HG02938 (cell line): ENCODE data around the gene NOXA1.
"Not testable (repeated sequence)": the region's sequence is repeated elsewhere in the genome, so short reads cannot be mapped to it uniquely, and the experiment has no call there.

Experiments
- ATAC-seq: cut with Tn5 transposase; IDR thresholded peaks from one replicate; pipeline ENCODE4 v1.9.1; 2021; ENCODE audit warnings: mild to moderate bottlenecking, moderate library complexity; ENCODE audit not compliant: unreplicated experiment

The NOXA1 gene

DNA sequence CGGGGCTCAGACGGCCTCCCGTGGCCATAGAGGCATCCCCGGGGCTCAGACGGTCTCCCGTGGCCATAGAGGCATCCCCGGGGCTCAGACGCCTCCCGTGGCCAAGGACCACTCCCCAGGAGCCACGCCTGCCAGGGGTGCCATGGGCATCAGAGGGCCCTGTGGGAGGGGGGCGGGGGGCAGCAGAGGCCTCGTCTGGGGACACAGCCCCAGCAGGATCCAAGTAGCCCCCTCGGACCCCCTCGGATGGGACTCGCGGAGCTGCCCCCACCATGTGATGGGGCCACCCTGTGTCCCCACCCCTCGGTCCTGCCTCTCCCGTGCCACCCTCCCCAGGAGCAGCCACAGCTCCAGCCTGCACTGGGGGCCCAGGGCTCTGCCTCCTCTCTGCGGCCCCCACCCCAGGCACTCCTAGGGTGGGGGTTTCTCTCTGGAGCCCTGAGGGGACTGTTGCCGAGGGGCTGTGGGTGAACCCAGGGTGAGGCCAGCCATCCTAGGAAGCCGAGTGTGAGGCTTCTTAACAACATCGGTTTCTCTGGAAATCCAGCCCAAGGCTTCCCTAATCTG is 15.5 kb downstream of the NOXA1 start:
- no peak for ATAC-seq

DNA sequence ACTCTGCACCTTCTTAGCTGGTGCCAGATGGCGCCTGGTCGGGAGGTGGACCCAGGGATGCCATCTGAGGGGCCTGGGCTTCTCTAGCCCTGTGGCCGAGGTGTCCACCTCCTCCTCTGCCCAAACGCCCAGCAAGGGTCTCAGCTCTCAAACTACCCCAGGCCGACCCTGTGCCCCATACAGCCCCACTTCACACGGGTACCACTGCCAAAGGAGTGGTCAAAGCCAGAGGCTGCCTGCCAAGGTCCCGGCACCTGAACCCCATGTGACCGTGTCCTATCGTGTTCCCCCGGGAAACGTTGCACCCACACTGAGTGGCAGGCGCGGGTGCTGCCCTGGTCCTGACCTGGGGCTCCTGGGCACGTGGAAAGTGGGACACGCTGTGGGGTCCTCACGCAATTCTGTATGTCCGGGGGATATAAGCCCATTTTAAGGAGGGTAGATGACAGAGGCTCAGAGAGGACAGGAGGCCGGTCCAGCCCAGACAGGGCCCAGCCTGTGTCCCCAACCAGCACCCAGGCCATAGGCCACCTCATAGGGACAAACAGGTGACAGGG is 16.0 kb downstream of the NOXA1 start:
- ATAC-seq, result no peak

DNA sequence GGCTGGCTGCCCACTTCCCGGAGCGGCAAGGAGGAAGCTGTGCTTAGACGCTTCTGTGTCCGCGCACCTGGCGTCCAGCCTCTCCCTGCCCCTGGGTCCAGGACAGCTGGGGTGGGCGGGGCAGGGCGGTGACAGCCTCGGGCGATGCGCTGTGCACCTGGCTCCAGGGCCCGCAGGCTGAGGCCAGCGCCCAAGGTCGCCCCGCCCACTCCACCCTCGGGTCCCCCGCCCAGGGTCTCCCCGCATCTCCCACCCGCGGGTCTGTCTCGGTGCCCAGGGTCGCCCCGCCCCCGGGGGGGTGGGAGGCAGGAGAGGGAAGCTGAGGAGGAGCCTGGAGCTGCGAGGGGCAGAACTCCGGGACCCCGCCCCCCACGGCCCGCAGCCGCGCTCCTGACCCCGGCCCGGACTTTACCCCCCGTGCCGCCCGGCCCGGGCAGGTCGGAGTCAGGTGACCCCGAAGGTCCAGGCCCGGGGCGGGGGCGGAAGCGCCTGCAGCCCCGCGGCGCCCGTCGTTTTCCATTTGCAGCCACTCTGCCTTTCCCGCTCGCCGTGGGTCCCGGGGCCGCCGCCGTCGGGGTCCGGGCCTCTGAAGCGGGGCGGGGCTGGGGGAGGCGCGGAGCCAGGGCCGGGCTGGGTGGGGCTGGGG is 18.2 kb downstream of the NOXA1 start, which contains the start of gene ENTPD8:
Gene ENTPD8 (minus strand): TSS at position 69 of the 646 bp plus-strand sequence. CDS start 3,072 bp downstream, outside the sequence.
- ATAC-seq, result no peak

DNA sequence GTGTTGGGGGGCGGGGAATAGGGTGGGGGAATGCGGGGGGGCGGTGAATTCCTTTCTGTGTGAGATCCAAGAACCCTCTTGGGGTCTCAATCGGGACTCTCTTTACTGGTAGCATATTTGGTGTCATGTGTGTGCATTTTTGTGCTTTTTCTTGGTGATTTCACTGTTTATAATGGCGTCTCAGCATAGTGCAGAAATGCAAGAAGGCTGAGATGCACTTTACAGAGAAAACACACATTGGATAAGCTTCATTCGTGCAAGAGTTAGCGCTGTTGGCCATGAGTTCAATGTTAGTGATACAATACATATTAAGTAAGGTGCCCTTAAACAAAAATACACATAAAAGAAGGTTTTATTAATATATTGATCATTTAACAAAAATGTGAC is 18.7 kb downstream of the NOXA1 start:
- no peak for ATAC-seq

DNA sequence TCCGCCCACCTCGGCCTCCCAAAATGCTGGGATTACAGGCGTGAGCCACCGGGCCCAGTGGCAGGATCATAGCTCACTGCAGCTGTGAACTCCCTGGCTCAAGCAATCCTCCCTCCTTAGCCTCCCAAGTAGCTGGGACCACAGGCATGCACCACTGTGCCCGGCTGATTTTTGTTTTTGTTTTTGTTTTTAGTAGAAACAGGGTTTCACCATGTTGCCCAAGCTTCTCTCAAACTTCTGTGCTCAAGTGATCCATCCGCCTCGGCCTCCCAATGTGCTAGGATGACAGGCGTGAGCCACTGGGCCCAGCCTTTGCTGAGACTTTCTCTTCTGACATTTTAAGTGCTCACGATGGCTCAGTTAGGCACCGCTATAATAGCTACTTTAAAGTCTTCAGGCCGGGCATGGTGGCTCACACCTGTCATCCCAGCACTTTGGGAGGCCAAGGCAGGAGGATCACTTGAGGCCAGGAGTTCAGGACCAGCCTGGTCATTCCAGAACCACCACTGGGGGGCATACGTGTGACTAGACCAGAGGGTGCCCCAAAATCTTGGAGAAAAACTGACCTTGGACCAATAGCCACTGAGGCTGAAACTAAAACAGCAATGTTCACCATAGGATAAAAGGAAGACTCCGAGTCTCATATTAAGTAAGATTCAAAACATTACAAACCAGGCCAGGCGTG is 21.1 kb downstream of the NOXA1 start:
- ATAC-seq, result no peak

DNA sequence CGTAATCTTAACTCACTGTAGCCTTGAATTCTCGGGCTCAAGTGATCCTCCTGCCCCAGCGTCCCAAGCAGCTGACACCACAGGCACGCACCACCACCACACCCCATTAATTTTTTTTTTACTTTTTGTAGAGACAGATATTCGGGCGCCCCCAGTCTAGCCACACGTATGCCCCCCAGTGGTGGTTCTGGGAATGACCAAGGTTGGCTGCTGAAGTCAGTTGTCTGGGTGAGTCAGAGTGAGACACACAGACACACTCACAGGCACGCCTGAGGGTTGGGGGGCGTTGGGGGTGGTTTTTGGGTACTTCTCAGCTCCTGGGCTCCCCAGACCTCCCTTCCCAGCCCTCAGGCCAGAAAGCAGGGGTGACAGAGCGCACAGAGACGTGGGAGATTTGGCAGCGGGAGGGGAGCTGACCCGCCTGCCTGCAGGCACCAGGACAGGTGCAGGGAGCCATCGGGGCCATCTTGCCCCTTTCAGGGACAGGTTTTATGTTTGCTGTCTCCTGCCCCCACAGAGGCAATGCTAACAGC is 22.1 kb downstream of the NOXA1 start:
- no peak for ATAC-seq

DNA sequence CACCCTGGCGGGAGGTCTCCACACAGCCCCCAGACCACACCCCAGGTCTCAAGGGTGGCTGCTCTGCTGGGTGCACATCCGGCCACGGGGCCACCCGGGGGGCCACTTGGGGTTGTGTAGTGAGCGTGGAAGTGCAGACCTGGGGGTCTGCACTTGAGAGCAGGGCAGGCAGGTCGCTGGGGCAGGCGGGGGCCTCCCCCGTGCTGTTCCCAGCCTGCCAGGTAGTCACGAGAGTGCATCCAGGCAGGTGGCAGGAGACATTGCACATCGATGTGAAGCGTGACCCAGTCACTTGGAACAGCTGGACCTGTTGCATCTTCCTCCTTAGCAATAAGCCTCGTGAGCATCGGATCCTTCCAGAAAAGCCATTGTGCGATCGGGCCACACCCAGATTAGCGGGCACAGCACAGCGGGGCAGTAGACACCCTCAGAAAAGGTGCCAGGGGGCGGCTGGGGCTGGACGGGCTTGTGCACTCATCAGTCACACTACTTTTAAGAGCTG is 22.8 kb downstream of the NOXA1 start:
- ATAC-seq, result no peak

DNA sequence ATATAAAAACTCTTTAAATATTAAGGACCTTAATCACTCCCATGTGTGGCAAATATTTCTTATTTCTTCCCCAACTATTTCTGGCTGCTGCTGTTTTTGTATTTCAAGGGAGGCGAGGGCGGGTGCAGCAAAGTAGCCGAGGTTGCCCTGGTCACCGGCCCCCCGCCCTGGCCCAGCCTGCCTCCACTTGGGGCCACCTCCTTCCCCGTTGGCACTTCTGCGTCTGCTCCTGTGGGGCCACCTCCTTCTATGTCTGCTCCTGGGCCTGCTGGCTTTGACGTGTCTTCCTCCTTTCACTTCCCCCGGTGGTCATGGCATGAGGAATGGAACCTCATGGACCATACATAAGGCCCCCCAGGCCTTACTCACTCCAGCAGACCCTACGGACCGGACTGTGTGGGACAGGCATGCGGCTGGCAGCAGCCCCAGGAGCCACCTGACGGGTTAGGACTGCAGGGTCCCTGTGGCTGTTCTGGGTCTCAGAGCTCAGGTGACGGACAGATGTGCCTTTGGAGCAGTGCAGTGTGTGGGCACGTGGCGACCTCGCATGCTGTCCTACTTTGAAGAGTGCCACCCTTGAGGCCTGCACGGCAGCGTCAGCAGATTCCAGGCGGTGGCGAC is 23.8 kb downstream of the NOXA1 start:
- ATAC-seq, result no peak

DNA sequence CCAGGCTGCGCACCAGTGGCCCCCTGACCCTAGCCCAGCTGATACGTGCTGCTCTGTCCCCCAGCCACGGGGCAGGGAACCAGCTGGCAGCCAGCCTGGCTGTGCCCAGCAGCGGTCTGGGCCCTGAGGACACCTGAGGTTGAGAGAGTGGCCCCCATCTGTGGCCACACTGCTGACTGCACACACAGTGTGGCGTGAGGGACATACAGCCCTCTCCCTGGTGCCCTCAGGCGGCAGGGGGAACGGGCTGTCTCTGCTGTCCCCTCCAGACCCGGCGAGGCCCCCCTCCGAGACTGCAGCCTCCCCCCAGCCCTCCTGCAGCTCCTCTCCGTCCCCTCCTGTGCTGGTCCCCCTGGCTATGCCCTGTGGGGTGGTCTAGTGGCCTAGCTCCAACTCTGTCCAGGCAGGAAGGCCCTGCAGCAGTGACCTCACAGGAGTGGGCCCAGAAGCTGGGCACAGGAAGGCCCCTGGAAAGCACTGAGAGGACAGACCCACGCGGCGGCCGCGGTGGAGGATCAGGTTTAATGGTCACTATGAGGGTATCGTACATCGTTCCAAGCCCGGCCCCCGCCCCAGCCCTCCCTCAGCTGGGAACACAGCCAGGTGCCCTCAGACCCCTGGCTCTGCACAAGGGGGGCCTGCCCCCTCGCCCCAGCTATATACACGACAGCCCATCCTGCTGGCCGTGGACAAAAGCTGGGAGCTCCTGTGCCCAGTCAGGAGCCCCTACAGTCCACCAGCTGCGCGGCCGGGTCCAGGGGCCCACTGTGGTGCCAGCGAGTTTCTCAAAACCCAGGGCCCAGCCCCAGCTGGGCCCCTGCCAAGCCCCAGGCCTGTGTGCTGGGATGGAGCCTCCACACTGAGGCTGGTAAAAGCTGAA is 24.8 kb downstream of the NOXA1 start:
- no peak for ATAC-seq

DNA sequence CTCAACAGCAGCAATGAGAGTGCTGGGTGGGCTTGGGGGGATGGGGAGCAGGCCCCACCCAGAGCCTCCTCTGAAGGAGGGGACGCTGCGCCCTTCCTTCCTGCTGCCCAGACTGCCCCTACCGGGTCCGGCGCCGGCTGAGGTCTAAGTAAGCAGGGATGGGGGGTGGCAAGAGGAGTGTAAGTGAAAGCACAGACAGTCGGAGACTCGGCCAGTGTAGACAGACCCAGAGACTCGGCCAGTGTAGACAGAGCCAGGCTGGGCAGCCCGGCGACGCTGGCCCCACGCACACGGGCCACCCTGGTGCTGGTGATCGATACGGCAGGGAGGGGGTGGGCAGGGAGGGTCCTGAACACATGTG is 25.4 kb downstream of the NOXA1 start:
- ATAC-seq, result no peak

DNA sequence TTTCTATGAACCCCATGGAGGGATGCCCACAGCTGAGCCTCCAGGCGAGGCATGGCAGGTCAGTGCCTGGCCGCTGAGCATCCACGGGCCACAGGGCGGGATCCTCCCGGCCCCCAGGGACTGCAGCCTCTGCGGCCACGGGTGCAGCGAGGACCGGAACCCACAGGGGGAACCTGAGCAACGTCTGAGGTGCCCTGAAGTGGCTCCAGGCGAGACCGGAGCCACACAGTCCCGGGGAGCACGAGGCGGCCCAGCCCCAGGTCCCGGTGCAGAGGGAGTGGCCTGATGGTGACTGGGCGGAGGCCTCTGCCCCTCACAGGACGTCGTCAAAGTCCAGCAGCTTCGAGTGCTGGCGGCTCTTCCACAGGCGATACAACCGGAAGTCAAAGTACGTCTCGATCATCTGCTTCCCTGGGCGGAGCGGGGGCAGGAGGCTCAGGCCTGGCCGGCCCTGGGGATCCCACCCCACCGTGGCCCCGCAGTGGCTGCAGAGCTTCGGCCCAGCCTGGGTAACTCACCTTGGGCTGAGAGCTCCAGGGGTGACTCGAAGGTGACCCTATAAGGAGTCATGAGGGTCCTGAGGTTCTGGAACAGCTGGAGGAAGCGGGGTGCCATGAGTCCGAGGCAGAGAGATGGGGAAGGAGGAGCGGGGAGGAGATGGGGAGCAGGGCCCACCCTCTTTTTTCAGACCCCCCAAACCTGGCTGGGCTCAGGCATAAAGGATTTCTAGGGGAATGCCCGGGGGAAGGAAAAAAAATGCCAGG is 26.1 kb downstream of the NOXA1 start:
- no peak for ATAC-seq

DNA sequence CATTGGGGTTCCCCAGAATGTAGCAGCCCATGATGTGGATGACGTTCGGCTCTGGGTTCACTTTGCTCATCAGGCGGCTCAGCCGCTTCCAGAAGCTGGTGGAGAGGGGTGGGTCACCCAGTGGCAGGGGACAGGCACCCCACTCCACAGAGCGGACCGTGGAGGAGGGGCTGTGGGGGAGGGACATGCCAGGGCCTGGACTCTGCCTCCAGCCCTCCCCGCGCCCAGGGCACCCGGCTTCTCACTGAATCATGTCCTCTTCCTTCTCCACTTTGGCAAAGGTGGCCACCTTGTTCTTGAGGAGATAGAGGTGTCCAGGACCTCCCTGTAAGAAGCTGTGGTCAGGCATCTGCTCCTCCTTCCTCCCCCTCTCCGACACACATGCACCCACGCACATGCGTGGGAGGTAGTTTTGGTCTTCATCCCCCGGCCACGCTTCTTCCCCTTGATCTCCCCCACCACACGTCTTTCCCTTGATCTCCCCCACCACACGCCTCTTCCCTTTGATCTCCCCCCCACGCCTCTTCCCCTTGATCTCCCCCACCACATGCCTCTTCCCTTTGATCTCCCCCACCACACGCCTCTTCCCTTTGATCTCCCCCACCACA is 26.8 kb downstream of the NOXA1 start:
- ATAC-seq, result no peak

DNA sequence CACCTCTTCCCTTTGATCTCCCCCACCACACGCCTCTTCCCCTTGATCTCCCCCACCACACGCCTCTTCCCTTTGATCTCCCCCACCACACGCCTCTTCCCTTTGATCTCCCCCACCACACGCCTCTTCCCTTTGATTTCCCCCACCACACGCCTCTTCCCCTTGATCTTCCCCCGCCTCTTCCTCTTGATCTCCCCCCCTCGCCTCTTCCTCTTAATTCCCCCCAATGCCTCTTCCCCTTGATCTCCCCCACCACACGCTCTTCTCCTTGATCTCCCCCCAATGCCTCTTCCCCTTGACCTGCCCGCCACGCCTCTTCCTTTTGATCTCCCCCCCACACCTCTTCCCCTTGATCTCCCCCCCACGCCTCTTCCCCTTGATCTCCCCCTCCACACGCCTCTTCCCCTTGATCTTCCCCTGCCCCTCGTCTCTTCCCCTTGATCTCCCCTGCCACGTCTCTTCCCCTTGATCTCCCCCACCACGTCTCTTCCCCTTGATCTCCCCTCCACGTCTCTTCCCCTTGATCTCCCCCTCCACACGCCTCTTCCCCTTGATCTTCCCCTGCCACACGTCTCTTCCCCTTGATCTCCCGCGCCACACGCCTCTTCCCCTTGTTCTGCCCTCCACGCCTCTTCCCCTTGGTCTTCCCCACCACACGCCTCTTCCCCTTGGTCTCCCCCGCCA is 27.5 kb downstream of the NOXA1 start:
- ATAC-seq, result not testable (repeated sequence)

DNA sequence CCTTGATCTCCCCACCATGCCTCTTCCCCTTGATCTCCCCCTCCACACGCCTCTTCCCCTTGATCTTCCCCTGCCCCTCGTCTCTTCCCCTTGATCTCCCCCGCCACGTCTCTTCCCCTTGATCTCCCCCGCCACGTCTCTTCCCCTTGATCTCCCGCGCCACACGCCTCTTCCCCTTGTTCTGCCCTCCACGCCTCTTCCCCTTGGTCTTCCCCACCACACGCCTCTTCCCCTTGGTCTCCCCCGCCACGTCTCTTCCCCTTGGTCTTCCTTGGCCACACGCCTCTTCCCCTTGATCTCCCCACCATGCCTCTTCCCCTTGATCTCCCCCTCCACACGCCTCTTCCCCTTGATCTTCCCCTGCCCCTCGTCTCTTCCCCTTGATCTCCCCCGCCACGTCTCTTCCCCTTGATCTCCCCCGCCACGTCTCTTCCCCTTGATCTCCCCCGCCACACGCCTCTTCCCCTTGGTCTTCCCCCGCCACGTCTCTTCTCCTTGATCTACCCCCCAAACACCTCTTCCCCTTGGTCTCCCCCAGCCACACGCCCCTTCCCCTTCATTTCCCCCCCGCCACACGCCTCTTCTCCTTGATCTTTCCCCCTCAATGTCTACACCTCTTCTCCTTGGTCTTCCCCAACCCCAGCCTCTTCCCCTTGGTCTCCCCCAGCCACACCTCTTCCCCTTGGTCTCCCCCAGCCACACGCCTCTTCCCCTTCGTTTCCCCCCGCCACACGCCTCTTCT is 28.2 kb downstream of the NOXA1 start:
- not testable (repeated sequence) for ATAC-seq

DNA sequence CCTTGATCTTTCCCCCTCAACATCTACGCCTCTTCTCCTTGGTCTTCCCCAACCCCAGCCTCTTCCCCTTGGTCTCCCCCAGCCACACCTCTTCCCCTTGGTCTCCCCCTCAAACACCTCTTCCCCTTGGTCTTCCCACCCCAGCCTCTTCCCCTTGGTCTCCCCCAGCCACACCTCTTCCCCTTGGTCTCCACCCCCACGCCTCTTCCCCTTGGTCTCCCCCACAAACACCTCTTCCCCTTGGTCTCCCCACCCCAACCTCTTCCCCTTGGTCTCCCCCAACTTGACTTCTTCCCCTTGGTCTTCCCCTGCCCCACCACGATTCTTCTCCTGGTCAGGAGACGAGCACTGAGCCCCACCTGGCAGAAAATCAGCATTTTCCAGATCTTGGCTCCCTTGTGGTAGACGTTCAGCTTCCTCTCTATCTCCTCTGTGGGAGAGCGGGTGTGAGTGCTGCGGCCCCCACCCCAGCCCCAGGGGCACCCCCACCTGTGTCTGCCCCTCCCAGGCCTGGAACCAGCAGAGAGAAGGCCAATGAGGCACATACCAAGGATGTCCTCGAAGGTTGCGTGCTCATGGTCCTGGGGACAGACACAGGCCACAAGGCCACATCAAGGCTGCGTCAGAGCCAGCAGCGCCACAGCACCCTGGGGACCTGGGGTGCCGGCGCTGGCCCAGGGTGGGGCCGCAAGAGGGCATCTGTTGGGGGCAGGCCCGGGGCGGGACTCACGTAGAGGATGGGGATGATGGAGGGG is 29.0 kb downstream of the NOXA1 start:
- ATAC-seq, result no peak

DNA sequence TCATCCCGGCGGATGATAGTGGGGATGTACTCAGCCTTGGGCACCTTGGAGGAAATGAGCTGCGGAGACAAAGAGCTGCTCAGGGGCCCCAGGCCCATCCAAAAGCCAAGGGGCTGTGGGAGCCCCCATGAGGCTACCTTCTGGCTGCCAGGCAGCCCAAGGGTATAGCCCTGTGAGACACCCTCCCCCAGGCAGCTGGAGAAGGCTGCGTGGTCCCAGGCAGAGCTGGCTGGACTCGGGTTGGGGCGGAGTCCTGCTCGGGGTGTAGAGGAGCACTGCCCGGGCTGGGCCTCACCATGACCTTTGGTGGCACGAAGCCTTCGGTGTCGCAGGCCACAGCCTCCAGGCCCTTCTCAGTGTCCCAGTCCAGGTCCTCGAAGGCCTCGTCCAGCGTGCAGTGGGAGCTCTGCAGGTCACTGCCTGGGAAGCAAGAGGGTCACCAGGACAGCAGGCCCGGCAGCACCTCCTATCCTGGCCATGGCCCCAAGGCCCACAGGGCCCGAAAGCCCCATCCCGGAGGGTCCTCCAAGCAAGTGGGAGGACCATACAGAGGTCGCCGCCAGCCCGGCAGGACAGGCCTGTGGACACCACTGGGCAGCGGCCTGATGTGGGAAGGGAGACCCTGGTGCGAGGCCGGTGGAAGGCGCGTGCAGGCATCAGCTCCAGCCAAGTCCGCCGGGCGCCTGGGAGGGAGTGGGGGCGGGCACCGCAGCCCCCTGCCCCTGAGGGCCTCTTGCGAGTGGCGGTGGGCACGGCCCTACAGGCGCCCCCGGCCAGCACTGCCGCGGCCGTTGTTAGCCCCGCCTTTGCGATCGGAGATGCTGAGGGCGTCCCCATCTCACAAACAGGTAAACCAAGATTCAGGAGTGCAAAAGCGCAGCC is 29.8 kb downstream of the NOXA1 start:
- ATAC-seq, result no peak
